HG02678 (cell line): ENCODE data around the gene NFIA.

Source experiments
- ATAC-seq: cut with Tn5 transposase; IDR thresholded peaks from one replicate; pipeline ENCODE4 v1.9.1; 2021; ENCODE audit warnings: mild to moderate bottlenecking, moderate library complexity; ENCODE audit not compliant: unreplicated experiment

NFIA gene

GRCh38 chr1:61143821-61144424, 61.6 kb downstream of the NFIA start:
- ATAC-seq: no peak

- ATAC-seq: no peak
Observed at GRCh38 chr1:61149010-61149860, 66.9 kb downstream of the NFIA start.

GRCh38 chr1:61151565-61151964, 69.2 kb downstream of the NFIA start:
- no peak for ATAC-seq

- no peak for ATAC-seq
Observed at GRCh38 chr1:61152066-61152465, 69.7 kb downstream of the NFIA start.

GRCh38 chr1:61152469-61153105, 70.2 kb downstream of the NFIA start:
- no peak for ATAC-seq

- no peak for ATAC-seq
Observed at GRCh38 chr1:61156576-61157467, 74.5 kb downstream of the NFIA start.

- ATAC-seq: no peak
Observed at GRCh38 chr1:61157468-61157987, 75.2 kb downstream of the NFIA start.

- ATAC-seq: no peak
Observed at GRCh38 chr1:61158591-61158990, 76.2 kb downstream of the NFIA start.

GRCh38 chr1:61160526-61160925, 78.2 kb downstream of the NFIA start:
- no peak for ATAC-seq

- ATAC-seq: no peak
Observed at GRCh38 chr1:61162520-61163258, 80.3 kb downstream of the NFIA start.

- ATAC-seq: no peak
Observed at GRCh38 chr1:61163355-61163754, 81.0 kb downstream of the NFIA start.

GRCh38 chr1:61165402-61165801, 83.0 kb downstream of the NFIA start:
- no peak for ATAC-seq

GRCh38 chr1:61167309-61167708, 84.9 kb downstream of the NFIA start:
- no peak for ATAC-seq

GRCh38 chr1:61169045-61169444, 86.7 kb downstream of the NFIA start:
- ATAC-seq: no peak

GRCh38 chr1:61169634-61170033, 87.3 kb downstream of the NFIA start:
- no peak for ATAC-seq

GRCh38 chr1:61170328-61171238, 88.2 kb downstream of the NFIA start:
- ATAC-seq: no peak

GRCh38 chr1:61171346-61171745, 89.0 kb downstream of the NFIA start:
- ATAC-seq: no peak

GRCh38 chr1:61171974-61172373, 89.6 kb downstream of the NFIA start:
- no peak for ATAC-seq

- no peak for ATAC-seq
Observed at GRCh38 chr1:61173118-61173517, 90.8 kb downstream of the NFIA start.
